Measurements from ENCODE around the gene XCR1. TPM values are rescaled to one million over a fixed set of nuclear protein-coding genes. Genes with fewer than 3 reads are reported as not detected.

The XCR1 gene
- total and polyA plus RNA-seq, 2 experiments from 2014 or later, result not detected

- peaks cover 6% of the 10 kb centered on the region; the same call in 1 of the 2 replicates for H3K36me3 ChIP-seq (ENCODE audit: low read depth)
- no peaks in the 10 kb centered on the region for H3K9me2 ChIP-seq (ENCODE audit: insufficient read depth)
- no peak overlapping the region for H3K27ac ChIP-seq
- H3K4me1 ChIP-seq (ENCODE audit: insufficient read depth), result peaks cover 15% of the 10 kb centered on the region
- H3K79me2 ChIP-seq (ENCODE audit: insufficient read depth), result no peaks in the 10 kb centered on the region
- TF ChIP-seq EZH2 (IDR thresholded peaks at IDR 0.05; ENCODE audit: insufficient read depth, poor library complexity, severe bottlenecking), result no peak
- no peak for TF ChIP-seq EZH2phosphoT487 (IDR thresholded peaks at IDR 0.05; ENCODE audit: insufficient read depth, low read depth)
- no peak for DNase-seq
- H2AFZ ChIP-seq, result no peak overlapping the region
- H4K20me1 ChIP-seq (ENCODE audit: insufficient read depth), result no peaks in the 10 kb centered on the region
- H3K4me3 ChIP-seq, result no peak overlapping the region
- in situ Hi-C loops (cut with MboI), result no loop called here
- peaks cover 21% of the 10 kb centered on the region for H3F3A ChIP-seq (ENCODE audit: insufficient read depth)
- H3K9me3 ChIP-seq (ENCODE audit: low read depth), result no peaks in the 10 kb centered on the region
- no peaks in the 10 kb centered on the region for H3K27me3 ChIP-seq (replicated peaks; ENCODE audit: insufficient read depth)
- H3K4me2 ChIP-seq (ENCODE audit: unreplicated experiment), result no peak overlapping the region
- H3K9ac ChIP-seq, result no peak overlapping the region
- WGBS, 2 experiments (ENCODE audit: low coverage in 1 of 2, low lambda C conversion rate in 2 of 2, missing lambda C conversion rate in 2 of 2), result 67 to 70% methylated on average over 5 of the region's 5 CpGs
Observed at GRCh38 chr3:45978006-45978761, 49.1 kb downstream of the XCR1 start.

- Histone ChIP-seq H3K27me3 (replicated peaks; ENCODE audit: insufficient read depth) (no peaks in the 10 kb centered on the region), H3K27ac (no peak overlapping the region)
- TF ChIP-seq EZH2 (IDR thresholded peaks at IDR 0.05; ENCODE audit: insufficient read depth, poor library complexity, severe bottlenecking), result no peak
- no peak for TF ChIP-seq EZH2phosphoT487 (IDR thresholded peaks at IDR 0.05; ENCODE audit: insufficient read depth, low read depth)
Observed at GRCh38 chr3:45976191-45977091, 50.8 kb downstream of the XCR1 start.

GRCh38 chr3:45975686-45976085 lies 51.6 kb downstream of the XCR1 start:
- H3F3A ChIP-seq (ENCODE audit: insufficient read depth), result peaks cover 18% of the 10 kb centered on the region
- TF ChIP-seq EZH2 (IDR thresholded peaks at IDR 0.05; ENCODE audit: insufficient read depth, poor library complexity, severe bottlenecking) (no peak), EZH2phosphoT487 (IDR thresholded peaks at IDR 0.05; ENCODE audit: insufficient read depth, low read depth) (no peak)
- no peaks in the 10 kb centered on the region for H4K20me1 ChIP-seq (ENCODE audit: insufficient read depth)
- no peaks in the 10 kb centered on the region for H3K9me3 ChIP-seq (ENCODE audit: low read depth)
- no peak overlapping the region for H3K27ac ChIP-seq
- no peak for DNase-seq
- H3K79me2 ChIP-seq (ENCODE audit: insufficient read depth), result no peaks in the 10 kb centered on the region
- H3K27me3 ChIP-seq (replicated peaks; ENCODE audit: insufficient read depth), result no peaks in the 10 kb centered on the region
- peaks cover 14% of the 10 kb centered on the region for H3K4me1 ChIP-seq (ENCODE audit: insufficient read depth)
- H3K9me2 ChIP-seq (ENCODE audit: insufficient read depth), result no peaks in the 10 kb centered on the region
- H3K4me2 ChIP-seq (ENCODE audit: unreplicated experiment), result no peak overlapping the region
- 91 to 93% methylated on average over 5 of the region's 5 CpGs for WGBS, 2 experiments (ENCODE audit: low coverage in 1 of 2, low lambda C conversion rate in 2 of 2, missing lambda C conversion rate in 2 of 2)
- peaks cover 6% of the 10 kb centered on the region; the same call in 1 of the 2 replicates for H3K36me3 ChIP-seq (ENCODE audit: low read depth)
- in situ Hi-C loops (cut with MboI), result no loop called here
- H2AFZ ChIP-seq, result no peak overlapping the region
- H3K4me3 ChIP-seq, result no peak overlapping the region
- H3K9ac ChIP-seq, result no peak overlapping the region

More at GRCh38 chr3:45976191-45977091, 50.8 kb downstream of the XCR1 start:
- Histone ChIP-seq H3K4me2 (ENCODE audit: unreplicated experiment) (no peak overlapping the region), H3K36me3 (ENCODE audit: low read depth) (peaks cover 6% of the 10 kb centered on the region; the same call in 1 of the 2 replicates), H3K9me2 (ENCODE audit: insufficient read depth) (no peaks in the 10 kb centered on the region), H3K79me2 (ENCODE audit: insufficient read depth) (no peaks in the 10 kb centered on the region), H3K9ac (no peak overlapping the region), H3K4me1 (ENCODE audit: insufficient read depth) (peaks cover 22% of the 10 kb centered on the region), H3K9me3 (ENCODE audit: low read depth) (no peaks in the 10 kb centered on the region), H3K4me3 (no peak overlapping the region), H4K20me1 (ENCODE audit: insufficient read depth) (no peaks in the 10 kb centered on the region), H2AFZ (no peak overlapping the region), H3F3A (ENCODE audit: insufficient read depth) (peaks cover 26% of the 10 kb centered on the region)
- no peak for DNase-seq
- 88 to 89% methylated on average over 6 of the region's 6 CpGs for WGBS, 2 experiments (ENCODE audit: low coverage in 1 of 2, low lambda C conversion rate in 2 of 2, missing lambda C conversion rate in 2 of 2)
- in situ Hi-C loops (cut with MboI), result no loop called here

GRCh38 chr3:45974686-45975085 lies 52.6 kb downstream of the XCR1 start:
- Histone ChIP-seq H3K79me2 (ENCODE audit: insufficient read depth) (no peaks in the 10 kb centered on the region), H3K4me2 (ENCODE audit: unreplicated experiment) (no peak overlapping the region), H3K4me3 (no peak overlapping the region), H3K9me2 (ENCODE audit: insufficient read depth) (no peaks in the 10 kb centered on the region), H3F3A (ENCODE audit: insufficient read depth) (peaks cover 15% of the 10 kb centered on the region), H3K9me3 (ENCODE audit: low read depth) (no peaks in the 10 kb centered on the region), H2AFZ (no peak overlapping the region), H3K36me3 (ENCODE audit: low read depth) (peaks cover 5% of the 10 kb centered on the region; the same call in 1 of the 2 replicates), H3K4me1 (ENCODE audit: insufficient read depth) (peaks cover 13% of the 10 kb centered on the region), H3K27ac (no peak overlapping the region), H4K20me1 (ENCODE audit: insufficient read depth) (no peaks in the 10 kb centered on the region), H3K27me3 (replicated peaks; ENCODE audit: insufficient read depth) (no peaks in the 10 kb centered on the region), H3K9ac (no peak overlapping the region)
- no peak for DNase-seq
- TF ChIP-seq EZH2 (IDR thresholded peaks at IDR 0.05; ENCODE audit: insufficient read depth, poor library complexity, severe bottlenecking), result no peak
- no peak for TF ChIP-seq EZH2phosphoT487 (IDR thresholded peaks at IDR 0.05; ENCODE audit: insufficient read depth, low read depth)
- in situ Hi-C loops (cut with MboI), result no loop called here
- 86 to 94% methylated on average over 4 of the region's 4 CpGs for WGBS, 2 experiments (ENCODE audit: low coverage in 1 of 2, low lambda C conversion rate in 2 of 2, missing lambda C conversion rate in 2 of 2)

All from GM23248 (cell line).